Progenitor cell of endocrine pancreas (in vitro differentiated cells): ENCODE measurements around the gene STKLD1. TPM values are rescaled to one million over a fixed set of nuclear protein-coding genes. Genes with fewer than 3 reads are reported as not detected.

Experiments
- DNase-seq: peaks from one replicate; pipeline ENCODE4 v3.0.0; 2021; ENCODE audit warnings: low spot score; ENCODE audit not compliant: unreplicated experiment
- H3K27ac Mint-ChIP-seq: 2 replicates; pipeline ENCODE4 v1.8.0; 2021; ENCODE audit warnings: mild to moderate bottlenecking, moderate library complexity, mixed read lengths
- H3K27me3 Mint-ChIP-seq: 2 replicates; pipeline ENCODE4 v1.8.0; 2021; ENCODE audit warnings: mixed read lengths
- H3K36me3 Mint-ChIP-seq: 2 replicates; pipeline ENCODE4 v1.8.0; 2022; ENCODE audit warnings: mixed read lengths; ENCODE audit not compliant: insufficient read depth
- H3K4me1 Mint-ChIP-seq: 2 replicates; pipeline ENCODE4 v1.8.0; 2021; ENCODE audit warnings: low read depth, mixed read lengths
- H3K4me3 Mint-ChIP-seq: 2 replicates; pipeline ENCODE4 v1.8.0; 2021; ENCODE audit warnings: low read depth, mild to moderate bottlenecking, moderate library complexity, mixed read lengths
- H3K9me3 Mint-ChIP-seq: 2 replicates; pipeline ENCODE4 v1.8.0; 2021; ENCODE audit warnings: low read depth, mixed read lengths
- total RNA-seq: library from RNA; stranded (reverse); gene quantifications from 2 replicates; pipeline ENCODE4 v1.2.1, GENCODE V29; 2021
- TF ChIP-seq, protein P1 (sequence below): fragments of 200-600 bp; sonication (generic); IDR thresholded peaks from one replicate; pipeline ENCODE4 v1.5.0; 2021; ENCODE audit warnings: antibody characterized with exemption, mild to moderate bottlenecking; ENCODE audit not compliant: unreplicated experiment

Gene STKLD1
- total RNA-seq, 1 donor from 2014 or later: 4.0 TPM

- Mint-ChIP-seq H3K9me3 (no peaks in the 10 kb centered on the region), H3K4me3 (no peak overlapping the region), H3K36me3 (peaks cover 1% of the 10 kb centered on the region), H3K27me3 (peaks cover 10% of the 10 kb centered on the region), H3K4me1 (peaks cover 2% of the 10 kb centered on the region), H3K27ac (no peak overlapping the region)
- no peak for DNase-seq
- TF ChIP-seq, protein P1, sequence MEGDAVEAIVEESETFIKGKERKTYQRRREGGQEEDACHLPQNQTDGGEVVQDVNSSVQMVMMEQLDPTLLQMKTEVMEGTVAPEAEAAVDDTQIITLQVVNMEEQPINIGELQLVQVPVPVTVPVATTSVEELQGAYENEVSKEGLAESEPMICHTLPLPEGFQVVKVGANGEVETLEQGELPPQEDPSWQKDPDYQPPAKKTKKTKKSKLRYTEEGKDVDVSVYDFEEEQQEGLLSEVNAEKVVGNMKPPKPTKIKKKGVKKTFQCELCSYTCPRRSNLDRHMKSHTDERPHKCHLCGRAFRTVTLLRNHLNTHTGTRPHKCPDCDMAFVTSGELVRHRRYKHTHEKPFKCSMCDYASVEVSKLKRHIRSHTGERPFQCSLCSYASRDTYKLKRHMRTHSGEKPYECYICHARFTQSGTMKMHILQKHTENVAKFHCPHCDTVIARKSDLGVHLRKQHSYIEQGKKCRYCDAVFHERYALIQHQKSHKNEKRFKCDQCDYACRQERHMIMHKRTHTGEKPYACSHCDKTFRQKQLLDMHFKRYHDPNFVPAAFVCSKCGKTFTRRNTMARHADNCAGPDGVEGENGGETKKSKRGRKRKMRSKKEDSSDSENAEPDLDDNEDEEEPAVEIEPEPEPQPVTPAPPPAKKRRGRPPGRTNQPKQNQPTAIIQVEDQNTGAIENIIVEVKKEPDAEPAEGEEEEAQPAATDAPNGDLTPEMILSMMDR: no peak
Measured at GRCh38 chr9:133429214-133429613, 53.0 kb downstream of the STKLD1 start.

DNA sequence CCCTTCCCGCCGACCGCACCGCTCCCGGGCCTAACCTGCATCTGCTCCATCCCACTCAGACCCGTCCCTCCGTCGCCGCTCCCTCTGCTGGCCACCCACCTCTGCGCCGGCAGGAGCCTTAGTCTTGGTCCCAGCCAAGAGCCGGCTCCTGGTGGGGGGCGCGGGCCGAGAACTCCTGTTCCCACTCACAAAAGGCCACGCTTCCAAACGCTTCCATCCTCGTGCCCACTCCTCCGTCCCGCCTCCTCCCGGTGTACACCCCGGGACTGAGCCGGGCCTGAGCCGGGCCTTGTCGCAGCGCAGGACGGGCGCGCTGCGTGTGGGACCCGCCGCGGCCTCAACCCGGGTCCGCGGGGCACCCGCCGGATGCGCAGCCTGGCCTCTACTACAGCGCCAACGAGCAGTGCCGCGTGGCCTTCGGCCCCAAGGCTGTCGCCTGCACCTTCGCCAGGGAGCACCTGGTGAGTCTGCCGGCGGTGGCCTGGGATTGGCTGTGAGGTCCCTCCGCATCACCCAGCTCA, 53.5 kb downstream of the STKLD1 start:
- peak overlapping the region; percentile 33 for H3K4me3 Mint-ChIP-seq
- H3K27me3 Mint-ChIP-seq: peaks cover 10% of the 10 kb centered on the region
- no peaks in the 10 kb centered on the region for H3K9me3 Mint-ChIP-seq
- H3K36me3 Mint-ChIP-seq: peaks cover 1% of the 10 kb centered on the region
- peak; percentile 64 for DNase-seq
- no peak overlapping the region for H3K27ac Mint-ChIP-seq
- TF ChIP-seq, protein P1: peak; percentile 60
- H3K4me1 Mint-ChIP-seq: peaks cover 2% of the 10 kb centered on the region

DNA sequence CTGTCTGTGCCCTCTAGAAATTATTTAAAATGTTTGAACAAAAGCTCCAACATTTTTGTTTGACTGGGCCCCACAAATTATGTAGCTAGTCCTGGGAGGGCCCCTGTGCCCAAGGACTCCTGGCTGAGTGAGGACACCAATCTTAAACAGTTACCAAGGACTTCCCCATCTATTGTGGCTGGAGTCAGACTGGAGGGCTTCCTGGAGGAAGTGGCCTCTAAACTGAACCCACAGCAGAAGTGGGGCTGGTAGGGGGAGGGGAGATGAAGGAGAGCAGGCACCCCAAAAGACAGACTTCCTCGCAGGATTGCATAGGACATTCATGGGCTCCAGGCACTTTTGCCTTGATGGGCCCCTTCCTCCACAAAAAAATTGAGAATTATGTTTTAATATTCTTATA, 54.1 kb downstream of the STKLD1 start:
- Mint-ChIP-seq H3K9me3 (no peaks in the 10 kb centered on the region), H3K4me1 (peaks cover 2% of the 10 kb centered on the region), H3K27ac (no peak overlapping the region), H3K36me3 (peaks cover 1% of the 10 kb centered on the region), H3K27me3 (peaks cover 10% of the 10 kb centered on the region), H3K4me3 (no peak overlapping the region)
- no peak for DNase-seq
- TF ChIP-seq, protein P1: no peak

GRCh38 chr9:133433351-133433843, 57.2 kb downstream of the STKLD1 start:
- no peaks in the 10 kb centered on the region for H3K4me1 Mint-ChIP-seq
- peaks cover 6% of the 10 kb centered on the region for H3K27me3 Mint-ChIP-seq
- TF ChIP-seq, protein P1: no peak
- H3K36me3 Mint-ChIP-seq: no peaks in the 10 kb centered on the region
- H3K9me3 Mint-ChIP-seq: no peaks in the 10 kb centered on the region
- no peak overlapping the region for H3K27ac Mint-ChIP-seq
- no peak overlapping the region for H3K4me3 Mint-ChIP-seq
- DNase-seq: no peak

DNA sequence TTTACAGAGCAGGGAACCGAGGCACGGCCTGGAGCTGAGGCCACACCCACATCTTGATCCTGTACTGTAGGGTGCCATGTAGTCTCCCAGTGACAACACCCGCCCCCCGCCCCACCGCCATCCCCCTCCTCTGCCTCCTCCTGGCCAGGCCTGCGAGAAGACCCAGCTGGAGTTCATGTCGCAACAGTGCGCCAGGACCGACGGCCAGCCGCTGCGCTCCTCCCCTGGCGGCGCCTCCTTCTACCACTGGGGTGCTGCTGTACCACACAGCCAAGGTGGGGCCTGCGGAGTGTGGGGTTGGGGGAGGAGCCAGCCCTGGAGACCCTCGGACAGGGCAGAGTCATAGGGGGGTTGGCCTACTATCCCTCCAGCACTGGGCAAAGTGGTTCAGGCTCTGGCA, 60.5 kb downstream of the STKLD1 start:
- no peak for DNase-seq
- Mint-ChIP-seq H3K9me3 (no peaks in the 10 kb centered on the region), H3K4me3 (no peak overlapping the region), H3K27ac (no peak overlapping the region), H3K27me3 (no peaks in the 10 kb centered on the region), H3K4me1 (no peaks in the 10 kb centered on the region), H3K36me3 (no peaks in the 10 kb centered on the region)
- TF ChIP-seq, protein P1: no peak
